Omental fat pad (tissue), 4 donors: ENCODE measurements around the gene TEX29. TPM values are rescaled to one million over a fixed set of nuclear protein-coding genes. Genes with fewer than 3 reads are reported as not detected.

Experiments used
- ATAC-seq: fragments of 150-250 bp; one replicate; pipeline ENCODE4 v1.9.1; 2016; ENCODE audit warnings: mild to moderate bottlenecking, moderate library complexity; ENCODE audit not compliant: low FRiP score
- DNase-seq: peaks from one replicate; pipeline ENCODE4 v3.0.0-alpha.2; 2019; ENCODE audit warnings: low spot score
- CTCF ChIP-seq, 3 donors: fragments of 450-650 bp; IDR thresholded peaks; one replicate each; pipeline ENCODE4 v1.5.1; 2016 to 2017; ENCODE audit warnings: antibody characterized with exemption in 3 of 3, mild to moderate bottlenecking in 3 of 3, moderate library complexity in 2 of 3
- total RNA-seq, 4 donors: library from RNA; depleted of rRNA; stranded (reverse); fragments of >200 nt; gene quantifications; one replicate each; pipeline ENCODE4 v1.1.0, GENCODE V29; 2016

The TEX29 gene
- total RNA-seq, 4 donors from 2014 or later = 0.94 TPM; not detected in 3

GRCh38 chr13:111324736-111325135 lies 4.3 kb downstream of the TEX29 start:
- DNase-seq (no peak), ATAC-seq (no peak)
- TF ChIP-seq CTCF (IDR thresholded peaks at IDR 0.05) = no peak

GRCh38 chr13:111325146-111325890 lies 4.9 kb downstream of the TEX29 start:
- TF ChIP-seq CTCF (IDR thresholded peaks at IDR 0.05) = no peak
- no peak for ATAC-seq
- no peak for DNase-seq

GRCh38 chr13:111325941-111326620 lies 5.6 kb downstream of the TEX29 start:
- no peak for TF ChIP-seq CTCF (IDR thresholded peaks at IDR 0.05)
- no peak for ATAC-seq
- DNase-seq = no peak

- DNase-seq = no peak
- no peak for TF ChIP-seq CTCF (IDR thresholded peaks at IDR 0.05)
- ATAC-seq = no peak
These were observed 6.2 kb downstream of the TEX29 start for GRCh38 chr13:111326621-111326965.

GRCh38 chr13:111326981-111327642 lies 6.7 kb downstream of the TEX29 start:
- TF ChIP-seq CTCF (IDR thresholded peaks at IDR 0.05) = no peak
- ATAC-seq (no peak), DNase-seq (no peak)

- DNase-seq (no peak), ATAC-seq (no peak)
- no peak for TF ChIP-seq CTCF (IDR thresholded peaks at IDR 0.05)
These were observed 7.5 kb downstream of the TEX29 start for GRCh38 chr13:111327730-111328573.
